ENCODE measurements around the gene IMPDH2.

The IMPDH2 gene

DNA sequence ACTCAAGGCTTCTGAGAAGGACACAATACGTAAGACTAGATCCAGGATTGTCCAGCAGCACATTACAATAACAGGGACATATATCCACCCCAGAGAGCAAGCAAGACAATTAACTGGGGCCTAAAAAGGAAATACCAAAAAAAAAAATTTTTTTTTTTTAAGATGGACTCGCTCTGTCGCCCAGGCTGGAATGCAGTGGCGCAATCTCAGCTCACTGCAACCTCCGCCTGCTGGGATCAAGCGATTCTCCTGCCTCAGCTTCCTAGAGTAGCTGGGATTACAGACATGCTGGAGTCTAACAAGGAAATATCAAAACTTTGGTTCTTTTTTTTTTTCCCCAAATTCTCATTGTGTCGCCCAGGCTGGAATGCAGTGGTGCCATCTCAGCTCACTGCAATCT, 28.8 kb upstream of the IMPDH2 start:
- Histone ChIP-seq H3K27me3 (ENCODE audit: control insufficient read depth, low read length) (no peaks in the 10 kb centered on the region), H4K20me1 (ENCODE audit: control insufficient read depth, insufficient read depth, low read depth, low read length) (peaks cover 3% of the 10 kb centered on the region; the same call in 1 of the 2 replicates), H3K36me3 (ENCODE audit: control insufficient read depth, low read length) (peaks cover 68% of the 10 kb centered on the region), H3K9me3 (ENCODE audit: control insufficient read depth, insufficient read depth, low read length) (no peaks in the 10 kb centered on the region), H3K79me2 (ENCODE audit: control insufficient read depth, low read length) (peaks cover 39% of the 10 kb centered on the region), H3K27ac (ENCODE audit: low read depth, low read length) (no peak overlapping the region), H3F3A (ENCODE audit: control insufficient read depth, insufficient read depth) (no peaks in the 10 kb centered on the region), H3K9me2 (replicated peaks; ENCODE audit: control insufficient read depth, low read length) (no peaks in the 10 kb centered on the region), H3K4me3 (ENCODE audit: low read length) (no peak overlapping the region), H3K4me1 (ENCODE audit: control insufficient read depth, low read length) (no peaks in the 10 kb centered on the region), H3K4me2 (ENCODE audit: low read length) (no peak overlapping the region)
- TF ChIP-seq, protein P1, sequence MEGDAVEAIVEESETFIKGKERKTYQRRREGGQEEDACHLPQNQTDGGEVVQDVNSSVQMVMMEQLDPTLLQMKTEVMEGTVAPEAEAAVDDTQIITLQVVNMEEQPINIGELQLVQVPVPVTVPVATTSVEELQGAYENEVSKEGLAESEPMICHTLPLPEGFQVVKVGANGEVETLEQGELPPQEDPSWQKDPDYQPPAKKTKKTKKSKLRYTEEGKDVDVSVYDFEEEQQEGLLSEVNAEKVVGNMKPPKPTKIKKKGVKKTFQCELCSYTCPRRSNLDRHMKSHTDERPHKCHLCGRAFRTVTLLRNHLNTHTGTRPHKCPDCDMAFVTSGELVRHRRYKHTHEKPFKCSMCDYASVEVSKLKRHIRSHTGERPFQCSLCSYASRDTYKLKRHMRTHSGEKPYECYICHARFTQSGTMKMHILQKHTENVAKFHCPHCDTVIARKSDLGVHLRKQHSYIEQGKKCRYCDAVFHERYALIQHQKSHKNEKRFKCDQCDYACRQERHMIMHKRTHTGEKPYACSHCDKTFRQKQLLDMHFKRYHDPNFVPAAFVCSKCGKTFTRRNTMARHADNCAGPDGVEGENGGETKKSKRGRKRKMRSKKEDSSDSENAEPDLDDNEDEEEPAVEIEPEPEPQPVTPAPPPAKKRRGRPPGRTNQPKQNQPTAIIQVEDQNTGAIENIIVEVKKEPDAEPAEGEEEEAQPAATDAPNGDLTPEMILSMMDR (IDR thresholded peaks at IDR 0.05; ENCODE audit: low read depth, low read length, poor library complexity, severe bottlenecking) = no peak
- no peak for TF ChIP-seq EZH2phosphoT487 (IDR thresholded peaks at IDR 0.05; ENCODE audit: borderline replicate concordance, low read length)

DNA sequence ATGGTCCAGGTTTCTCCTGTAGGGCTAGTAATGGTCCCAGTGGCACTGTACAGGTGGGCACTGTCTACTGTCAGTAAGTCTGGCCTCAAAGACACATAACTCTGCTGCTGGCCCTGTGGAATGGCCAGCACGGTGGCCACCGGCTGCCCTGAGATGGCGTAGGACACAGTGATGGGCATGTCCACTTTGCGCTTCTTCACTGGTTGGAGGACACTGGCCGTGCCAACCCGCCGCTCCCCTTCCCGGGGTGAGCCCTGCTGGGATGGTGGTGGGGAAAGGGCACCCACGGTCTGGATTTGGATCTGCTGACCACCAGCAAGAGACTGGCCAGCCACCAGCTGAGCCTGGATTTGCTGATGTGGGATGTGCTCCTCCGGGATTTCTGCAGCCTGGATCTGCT, 28.1 kb upstream of the IMPDH2 start:
- no peaks in the 10 kb centered on the region for H3K9me3 ChIP-seq (ENCODE audit: control insufficient read depth, insufficient read depth, low read length)
- peaks cover 38% of the 10 kb centered on the region for H3K79me2 ChIP-seq (ENCODE audit: control insufficient read depth, low read length)
- H4K20me1 ChIP-seq (ENCODE audit: control insufficient read depth, insufficient read depth, low read depth, low read length) = peaks cover 3% of the 10 kb centered on the region; the same call in 1 of the 2 replicates
- peaks cover 70% of the 10 kb centered on the region for H3K36me3 ChIP-seq (ENCODE audit: control insufficient read depth, low read length)
- no peaks in the 10 kb centered on the region for H3F3A ChIP-seq (ENCODE audit: control insufficient read depth, insufficient read depth)
- TF ChIP-seq, protein P1 (IDR thresholded peaks at IDR 0.05; ENCODE audit: low read depth, low read length, poor library complexity, severe bottlenecking) = no peak
- TF ChIP-seq EZH2phosphoT487 (IDR thresholded peaks at IDR 0.05; ENCODE audit: borderline replicate concordance, low read length) = no peak
- H3K4me3 ChIP-seq (ENCODE audit: low read length) = no peak overlapping the region
- H3K4me2 ChIP-seq (ENCODE audit: low read length) = no peak overlapping the region
- H3K4me1 ChIP-seq (ENCODE audit: control insufficient read depth, low read length) = no peaks in the 10 kb centered on the region
- no peak overlapping the region for H3K27ac ChIP-seq (ENCODE audit: low read depth, low read length)
- H3K9me2 ChIP-seq (replicated peaks; ENCODE audit: control insufficient read depth, low read length) = no peaks in the 10 kb centered on the region
- no peaks in the 10 kb centered on the region for H3K27me3 ChIP-seq (ENCODE audit: control insufficient read depth, low read length)

DNA sequence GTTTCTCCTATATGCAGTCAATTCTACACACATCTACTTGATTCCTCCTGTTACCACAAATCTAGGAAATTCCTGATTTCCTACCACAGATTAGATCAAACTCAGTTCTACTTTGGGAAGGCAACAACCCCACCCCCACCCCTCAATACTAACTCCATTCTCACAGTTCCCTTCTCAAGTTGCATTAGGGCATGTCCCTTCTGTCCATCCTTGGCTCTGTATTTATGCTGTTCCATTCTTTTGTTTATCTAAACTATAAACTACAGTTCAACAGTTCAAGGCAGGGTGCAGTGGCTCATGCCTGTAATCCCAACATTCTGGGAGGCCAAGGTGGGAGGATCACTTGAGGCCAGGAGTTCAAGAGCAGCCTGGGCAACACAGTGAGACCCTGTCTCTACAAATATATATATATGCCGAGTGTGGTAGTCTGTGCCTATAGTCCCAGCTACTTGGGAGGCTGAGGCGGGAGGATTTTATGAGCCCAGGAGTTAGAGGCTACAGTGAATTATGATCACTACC, 25.2 kb upstream of the IMPDH2 start:
- no peak overlapping the region for H3K27ac ChIP-seq (ENCODE audit: low read depth, low read length)
- peaks cover 70% of the 10 kb centered on the region for H3K36me3 ChIP-seq (ENCODE audit: control insufficient read depth, low read length)

More for the DNA sequence above, 25.2 kb upstream of the IMPDH2 start:
- Histone ChIP-seq H3K4me1 (ENCODE audit: control insufficient read depth, low read length) (no peaks in the 10 kb centered on the region), H3K79me2 (ENCODE audit: control insufficient read depth, low read length) (peaks cover 45% of the 10 kb centered on the region), H3K4me3 (ENCODE audit: low read length) (no peak overlapping the region), H3K9me3 (ENCODE audit: control insufficient read depth, insufficient read depth, low read length) (no peaks in the 10 kb centered on the region), H3K9me2 (replicated peaks; ENCODE audit: control insufficient read depth, low read length) (no peaks in the 10 kb centered on the region), H3K4me2 (ENCODE audit: low read length) (no peak overlapping the region), H3F3A (ENCODE audit: control insufficient read depth, insufficient read depth) (no peaks in the 10 kb centered on the region), H4K20me1 (ENCODE audit: control insufficient read depth, insufficient read depth, low read depth, low read length) (peaks cover 3% of the 10 kb centered on the region; the same call in 1 of the 2 replicates), H3K27me3 (ENCODE audit: control insufficient read depth, low read length) (no peaks in the 10 kb centered on the region)
- TF ChIP-seq EZH2phosphoT487 (IDR thresholded peaks at IDR 0.05; ENCODE audit: borderline replicate concordance, low read length) = no peak
- TF ChIP-seq, protein P1 (IDR thresholded peaks at IDR 0.05; ENCODE audit: low read depth, low read length, poor library complexity, severe bottlenecking) = no peak
